HL-60 (cell line): ENCODE measurements around the gene REXO4.

Experiments
- GABPA ChIP-seq: IDR thresholded peaks from 2 replicates; pipeline ENCODE4 v1.6.1; 2012; ENCODE audit warnings: low read depth
- POLR2AphosphoS5 ChIP-seq: IDR thresholded peaks from 2 replicates; pipeline ENCODE4 v1.6.1; 2012; ENCODE audit warnings: low read depth
- SPI1 ChIP-seq: IDR thresholded peaks from 2 replicates; pipeline ENCODE4 v1.6.1; 2012; ENCODE audit warnings: low read depth, mild to moderate bottlenecking, borderline replicate concordance
- TF ChIP-seq, protein P1 (sequence below): IDR thresholded peaks from one replicate; pipeline ENCODE4 v1.5.1; 2011; ENCODE audit warnings: low read length, control low read depth, inconsistent platforms; ENCODE audit not compliant: insufficient read depth
- TF ChIP-seq, protein P2 (sequence below): IDR thresholded peaks from 2 replicates; pipeline ENCODE4 v1.6.1; 2012; ENCODE audit warnings: low read depth; ENCODE audit not compliant: insufficient replicate concordance

DNA sequence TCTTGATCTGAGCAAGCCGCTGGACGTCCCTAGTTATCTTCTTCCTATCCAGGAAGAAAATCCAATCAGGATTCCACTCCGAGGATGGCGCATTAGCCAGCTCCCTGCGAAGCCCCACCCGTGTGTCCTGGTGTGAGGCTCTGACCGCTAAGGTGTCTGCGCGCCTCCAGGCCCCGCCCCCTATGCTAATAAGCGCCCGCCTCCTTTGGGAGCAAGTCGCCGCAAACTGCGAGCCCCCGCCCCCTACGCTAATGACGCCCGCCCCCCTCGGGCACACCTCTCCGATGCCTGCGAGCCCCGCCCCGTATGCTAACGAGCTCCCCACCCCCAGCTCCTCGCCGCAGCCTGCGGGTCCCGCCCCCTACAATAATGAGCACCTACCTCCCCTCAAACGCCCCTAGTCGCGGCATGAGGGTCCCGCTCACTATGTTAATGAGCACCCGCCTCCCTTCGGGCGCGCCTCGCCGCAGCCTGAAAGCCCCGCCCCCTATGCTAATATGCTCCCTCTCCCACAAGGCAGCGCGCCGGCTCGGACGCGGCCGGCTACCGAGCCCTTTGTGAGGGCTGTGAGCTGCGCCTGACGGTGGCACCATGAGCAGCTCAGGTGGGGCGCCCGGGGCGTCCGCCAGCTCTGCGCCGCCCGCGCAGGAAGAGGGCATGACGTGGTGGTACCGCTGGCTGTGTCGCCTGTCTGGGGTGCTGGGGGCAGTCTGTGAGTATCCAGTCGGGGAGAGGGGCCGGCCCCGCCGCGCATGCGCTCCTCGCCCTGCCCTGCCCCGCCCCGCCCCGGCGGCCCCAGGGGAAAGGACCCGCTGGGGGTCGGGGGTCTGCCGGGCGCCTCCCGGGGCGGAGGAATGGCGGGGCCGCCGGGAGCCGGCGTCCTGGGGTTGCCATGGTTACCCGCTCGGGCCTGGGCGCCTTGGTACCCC lies 41.9 kb upstream of the REXO4 start, which contains the start of gene CACFD1:
- no peak for TF ChIP-seq GABPA
- TF ChIP-seq, protein P1, sequence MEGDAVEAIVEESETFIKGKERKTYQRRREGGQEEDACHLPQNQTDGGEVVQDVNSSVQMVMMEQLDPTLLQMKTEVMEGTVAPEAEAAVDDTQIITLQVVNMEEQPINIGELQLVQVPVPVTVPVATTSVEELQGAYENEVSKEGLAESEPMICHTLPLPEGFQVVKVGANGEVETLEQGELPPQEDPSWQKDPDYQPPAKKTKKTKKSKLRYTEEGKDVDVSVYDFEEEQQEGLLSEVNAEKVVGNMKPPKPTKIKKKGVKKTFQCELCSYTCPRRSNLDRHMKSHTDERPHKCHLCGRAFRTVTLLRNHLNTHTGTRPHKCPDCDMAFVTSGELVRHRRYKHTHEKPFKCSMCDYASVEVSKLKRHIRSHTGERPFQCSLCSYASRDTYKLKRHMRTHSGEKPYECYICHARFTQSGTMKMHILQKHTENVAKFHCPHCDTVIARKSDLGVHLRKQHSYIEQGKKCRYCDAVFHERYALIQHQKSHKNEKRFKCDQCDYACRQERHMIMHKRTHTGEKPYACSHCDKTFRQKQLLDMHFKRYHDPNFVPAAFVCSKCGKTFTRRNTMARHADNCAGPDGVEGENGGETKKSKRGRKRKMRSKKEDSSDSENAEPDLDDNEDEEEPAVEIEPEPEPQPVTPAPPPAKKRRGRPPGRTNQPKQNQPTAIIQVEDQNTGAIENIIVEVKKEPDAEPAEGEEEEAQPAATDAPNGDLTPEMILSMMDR, result no peak
- no peak for TF ChIP-seq POLR2AphosphoS5
- TF ChIP-seq, protein P2, sequence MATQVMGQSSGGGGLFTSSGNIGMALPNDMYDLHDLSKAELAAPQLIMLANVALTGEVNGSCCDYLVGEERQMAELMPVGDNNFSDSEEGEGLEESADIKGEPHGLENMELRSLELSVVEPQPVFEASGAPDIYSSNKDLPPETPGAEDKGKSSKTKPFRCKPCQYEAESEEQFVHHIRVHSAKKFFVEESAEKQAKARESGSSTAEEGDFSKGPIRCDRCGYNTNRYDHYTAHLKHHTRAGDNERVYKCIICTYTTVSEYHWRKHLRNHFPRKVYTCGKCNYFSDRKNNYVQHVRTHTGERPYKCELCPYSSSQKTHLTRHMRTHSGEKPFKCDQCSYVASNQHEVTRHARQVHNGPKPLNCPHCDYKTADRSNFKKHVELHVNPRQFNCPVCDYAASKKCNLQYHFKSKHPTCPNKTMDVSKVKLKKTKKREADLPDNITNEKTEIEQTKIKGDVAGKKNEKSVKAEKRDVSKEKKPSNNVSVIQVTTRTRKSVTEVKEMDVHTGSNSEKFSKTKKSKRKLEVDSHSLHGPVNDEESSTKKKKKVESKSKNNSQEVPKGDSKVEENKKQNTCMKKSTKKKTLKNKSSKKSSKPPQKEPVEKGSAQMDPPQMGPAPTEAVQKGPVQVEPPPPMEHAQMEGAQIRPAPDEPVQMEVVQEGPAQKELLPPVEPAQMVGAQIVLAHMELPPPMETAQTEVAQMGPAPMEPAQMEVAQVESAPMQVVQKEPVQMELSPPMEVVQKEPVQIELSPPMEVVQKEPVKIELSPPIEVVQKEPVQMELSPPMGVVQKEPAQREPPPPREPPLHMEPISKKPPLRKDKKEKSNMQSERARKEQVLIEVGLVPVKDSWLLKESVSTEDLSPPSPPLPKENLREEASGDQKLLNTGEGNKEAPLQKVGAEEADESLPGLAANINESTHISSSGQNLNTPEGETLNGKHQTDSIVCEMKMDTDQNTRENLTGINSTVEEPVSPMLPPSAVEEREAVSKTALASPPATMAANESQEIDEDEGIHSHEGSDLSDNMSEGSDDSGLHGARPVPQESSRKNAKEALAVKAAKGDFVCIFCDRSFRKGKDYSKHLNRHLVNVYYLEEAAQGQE, result no peak
- no peak for TF ChIP-seq SPI1
